Endothelial cell of umbilical vein (primary cell): ENCODE data around the gene SLC25A13. TPM values are rescaled to one million over a fixed set of nuclear protein-coding genes. Genes with fewer than 3 reads are reported as not detected.

Experiments used
- BruUV-seq: library from RNA; stranded (reverse); fragments of 400-500 nt; replicated peaks from 2 replicates; lab custom pipeline; 2021; lab: Mats Ljungman, UMichigan
- CTCF ChIA-PET: fragments of 300-600, 350-600 bp; sonication (Branson Sonifier 250); formaldehyde crosslinking; loops from one replicate; lab custom pipeline; 2021; ENCODE audit warnings: antibody characterized with exemption, inconsistent platforms; lab: Charles Lee
- POLR2A ChIA-PET: fragments of 300-600, 350-600 bp; sonication (Branson Sonifier 250); formaldehyde crosslinking; loops from one replicate; lab custom pipeline; 2021; ENCODE audit warnings: antibody characterized with exemption, inconsistent platforms; lab: Charles Lee
- DNase-seq: peaks from one replicate; pipeline ENCODE4 v3.0.0-alpha.2; 2011; ENCODE audit warnings: low read depth, low spot score
- FAIRE-seq: peaks from 2 replicates; lab custom pipeline; 2011; peaks lifted over from hg19 to GRCh38; lab: Jason Lieb, UNC
- H2AFZ ChIP-seq: 2 replicates; pipeline ENCODE4 v1.6.0; 2012; ENCODE audit warnings: low read depth, low read length, control low read depth, inconsistent platforms
- H3K27ac ChIP-seq: 2 replicates; pipeline ENCODE4 v1.5.1; 2011; ENCODE audit warnings: low read depth, mild to moderate bottlenecking, control low read depth, low read length, moderate library complexity; ENCODE audit not compliant: insufficient read depth
- H3K27me3 ChIP-seq, 2 experiments: 2 replicates each; pipeline versions ENCODE4 v1.6.0 to v1.6.1; 2011; ENCODE audit warnings: low read length in 2 of 2, mixed read lengths in 1 of 2; ENCODE audit not compliant: control insufficient read depth in 2 of 2, insufficient read depth in 2 of 2
- H3K36me3 ChIP-seq, 2 experiments: 2 replicates in 1 of 2; 3 replicates in 1 of 2; pipeline ENCODE4 v1.5.1; 2011; ENCODE audit warnings: low read length in 2 of 2, mild to moderate bottlenecking in 1 of 2, moderate library complexity in 1 of 2; ENCODE audit not compliant: control insufficient read depth in 2 of 2, insufficient read depth in 2 of 2; ENCODE audit errors: extremely low read depth in 1 of 2
- H3K4me1 ChIP-seq: 3 replicates; pipeline ENCODE4 v1.5.1; 2011; ENCODE audit warnings: mild to moderate bottlenecking, low read length; ENCODE audit not compliant: control insufficient read depth, insufficient read depth; ENCODE audit errors: extremely low read depth
- H3K4me2 ChIP-seq: 2 replicates; pipeline ENCODE4 v1.6.1; 2011; ENCODE audit warnings: low read length, control low read depth, mixed read lengths; ENCODE audit not compliant: insufficient read depth
- H3K4me3 ChIP-seq, 3 experiments: fragments of 200-600 bp in 1 of 3; sonication (generic), shearing (Covaris generic) in 1 of 3; replicated peaks in 1 of 3; 2 replicates each; pipeline ENCODE4 v1.5.1; 2011 to 2016; ENCODE audit warnings: control low read depth in 3 of 3, low read length in 3 of 3, mild to moderate bottlenecking in 2 of 3, inconsistent platforms in 1 of 3, low read depth in 1 of 3, moderate library complexity in 1 of 3; ENCODE audit not compliant: insufficient read depth in 1 of 3
- H3K79me2 ChIP-seq: 2 replicates; pipeline ENCODE4 v1.6.0; 2012; ENCODE audit warnings: low read length, inconsistent platforms; ENCODE audit not compliant: control insufficient read depth, insufficient read depth
- H3K9ac ChIP-seq: replicated peaks from 2 replicates; pipeline ENCODE3; 2011; ENCODE audit warnings: low read length, control low read depth; ENCODE audit not compliant: insufficient read depth; ENCODE audit errors: extremely low read depth
- H3K9me1 ChIP-seq: replicated peaks from 3 replicates; pipeline ENCODE4 v1.6.0; 2011; ENCODE audit warnings: mild to moderate bottlenecking, low read length; ENCODE audit not compliant: control insufficient read depth, insufficient read depth; ENCODE audit errors: extremely low read depth
- H3K9me3 ChIP-seq: replicated peaks from 2 replicates; pipeline ENCODE4 v1.5.1; 2012; ENCODE audit warnings: low read length, inconsistent platforms; ENCODE audit not compliant: control insufficient read depth, insufficient read depth
- H4K20me1 ChIP-seq: replicated peaks from 2 replicates; pipeline ENCODE3; 2011; ENCODE audit warnings: mild to moderate bottlenecking, low read length; ENCODE audit not compliant: control insufficient read depth, insufficient read depth; ENCODE audit errors: extremely low read depth
- EZH2 ChIP-seq: IDR thresholded peaks from 2 replicates; pipeline ENCODE4 v1.6.1; 2012; ENCODE audit warnings: borderline replicate concordance, low read depth, mild to moderate bottlenecking, moderate library complexity, low read length, inconsistent platforms; ENCODE audit not compliant: severe bottlenecking
- FOS ChIP-seq: IDR thresholded peaks from 2 replicates; pipeline ENCODE4 v1.6.1; 2011; ENCODE audit warnings: mild to moderate bottlenecking, low read length, moderate library complexity, borderline replicate concordance; ENCODE audit not compliant: insufficient read depth
- GATA2 ChIP-seq: IDR thresholded peaks from 2 replicates; pipeline ENCODE4 v1.7.0; 2011; ENCODE audit warnings: low read depth, mild to moderate bottlenecking, moderate library complexity, mixed read lengths, low read length; ENCODE audit not compliant: insufficient read length, insufficient read depth
- JUN ChIP-seq: IDR thresholded peaks from 2 replicates; pipeline ENCODE4 v1.6.1; 2011; ENCODE audit warnings: borderline replicate concordance, low read depth; ENCODE audit not compliant: insufficient read length, insufficient read depth
- MYC ChIP-seq: IDR thresholded peaks from one replicate; pipeline ENCODE4 v1.6.1; 2011; ENCODE audit warnings: mild to moderate bottlenecking, low read depth, low read length
- POLR2A ChIP-seq: IDR thresholded peaks from 2 replicates; pipeline ENCODE4 v1.6.1; 2012; ENCODE audit warnings: low read depth, mild to moderate bottlenecking, control low read depth, low read length
- POLR2AphosphoS5 ChIP-seq: IDR thresholded peaks from 2 replicates; pipeline ENCODE4 v1.6.1; 2012; ENCODE audit warnings: low read depth, mild to moderate bottlenecking, control low read depth, low read length, moderate library complexity; ENCODE audit not compliant: insufficient read depth
- dilution Hi-C: fragments of 300-500 bp; cut with MboI; formaldehyde crosslinking; loops from one replicate; pipeline ENCODE4 v1.15.0; 2019; ENCODE audit warnings: low sequenced_read_pairs; ENCODE audit not compliant: extremely low pct_ligation_motif_present
- intact Hi-C: fragments of 100-400 bp; cut with micrococcal nuclease; formaldehyde crosslinking; loops from one replicate; pipeline ENCODE4 v1.10.0; 2022
- polyA plus RNA-seq, 4 experiments: library from polyadenylated mRNA; depleted of rRNA in 3 of 4; stranded (reverse) in 3 of 4; unstranded in 1 of 4; fragments of >200 nt; gene quantifications; 2 replicates each; pipeline versions ENCODE4 v1.2.1 to v1.2.3, GENCODE V29; 2011 to 2012; ENCODE audit warnings: missing spikeins in 1 of 4
- total RNA-seq: library from RNA; stranded (reverse); gene quantifications from 2 replicates; pipeline ENCODE4 v1.2.3, GENCODE V29; 2021
- TF ChIP-seq, protein P1 (sequence below), 2 donors: IDR thresholded peaks; 1 replicate in 1 of 2; 2 replicates in 1 of 2; pipeline ENCODE4 v1.5.1; 2011; ENCODE audit warnings: low read length in 2 of 2, mild to moderate bottlenecking in 2 of 2, moderate library complexity in 2 of 2, control low read depth in 1 of 2, inconsistent platforms in 1 of 2, low read depth in 1 of 2; ENCODE audit not compliant: insufficient read depth in 1 of 2; ENCODE audit errors: extremely low read depth in 1 of 2
- TF ChIP-seq, protein P2 (sequence below): IDR thresholded peaks from 2 replicates; pipeline ENCODE4 v1.6.1; 2011; ENCODE audit not compliant: insufficient read depth, insufficient read length

The SLC25A13 gene
- total and polyA plus RNA-seq, 2 donors (not counting 3 experiments of a cell fraction or from before 2014, with no cell fraction given), result 13.2 to 34.4 TPM

GRCh38 chr7:96144260-96144526 lies 177.7 kb downstream of the SLC25A13 start:
- no peaks in the 10 kb centered on the region for H3K36me3 ChIP-seq
- DNase-seq (peak; percentile 9), FAIRE-seq (no peak)
- H3K9me1 ChIP-seq, result no peaks in the 10 kb centered on the region
- no peaks in the 10 kb centered on the region for H3K79me2 ChIP-seq
- H3K9ac ChIP-seq, result no peak overlapping the region
- intact Hi-C loops, result no loop called here
- H2AFZ ChIP-seq, result no peak overlapping the region
- POLR2A ChIA-PET, result no interaction called here
- no peak overlapping the region for H3K4me2 ChIP-seq
- BruUV-seq, result no TSS peak
- H3K27ac ChIP-seq, result no peak overlapping the region
- H4K20me1 ChIP-seq, result no peaks in the 10 kb centered on the region
- no peaks in the 10 kb centered on the region for H3K9me3 ChIP-seq
- no peaks in the 10 kb centered on the region for H3K4me1 ChIP-seq
- no peak overlapping the region for H3K4me3 ChIP-seq
- H3K27me3 ChIP-seq, result no peaks in the 10 kb centered on the region
- CTCF ChIA-PET, result no interaction called here
- no peak for TF ChIP-seq EZH2
- TF ChIP-seq MYC, result no peak
- TF ChIP-seq, protein P1, sequence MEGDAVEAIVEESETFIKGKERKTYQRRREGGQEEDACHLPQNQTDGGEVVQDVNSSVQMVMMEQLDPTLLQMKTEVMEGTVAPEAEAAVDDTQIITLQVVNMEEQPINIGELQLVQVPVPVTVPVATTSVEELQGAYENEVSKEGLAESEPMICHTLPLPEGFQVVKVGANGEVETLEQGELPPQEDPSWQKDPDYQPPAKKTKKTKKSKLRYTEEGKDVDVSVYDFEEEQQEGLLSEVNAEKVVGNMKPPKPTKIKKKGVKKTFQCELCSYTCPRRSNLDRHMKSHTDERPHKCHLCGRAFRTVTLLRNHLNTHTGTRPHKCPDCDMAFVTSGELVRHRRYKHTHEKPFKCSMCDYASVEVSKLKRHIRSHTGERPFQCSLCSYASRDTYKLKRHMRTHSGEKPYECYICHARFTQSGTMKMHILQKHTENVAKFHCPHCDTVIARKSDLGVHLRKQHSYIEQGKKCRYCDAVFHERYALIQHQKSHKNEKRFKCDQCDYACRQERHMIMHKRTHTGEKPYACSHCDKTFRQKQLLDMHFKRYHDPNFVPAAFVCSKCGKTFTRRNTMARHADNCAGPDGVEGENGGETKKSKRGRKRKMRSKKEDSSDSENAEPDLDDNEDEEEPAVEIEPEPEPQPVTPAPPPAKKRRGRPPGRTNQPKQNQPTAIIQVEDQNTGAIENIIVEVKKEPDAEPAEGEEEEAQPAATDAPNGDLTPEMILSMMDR (IDR thresholded peaks at IDR 0.05; ENCODE audit: extremely low read depth in 1 of 2, insufficient read depth in 1 of 2, low read depth in 1 of 2, low read length in 2 of 2), result no peak
- no peak for TF ChIP-seq POLR2A
- TF ChIP-seq GATA2, result no peak
- no peak for TF ChIP-seq POLR2AphosphoS5
- TF ChIP-seq, protein P2, sequence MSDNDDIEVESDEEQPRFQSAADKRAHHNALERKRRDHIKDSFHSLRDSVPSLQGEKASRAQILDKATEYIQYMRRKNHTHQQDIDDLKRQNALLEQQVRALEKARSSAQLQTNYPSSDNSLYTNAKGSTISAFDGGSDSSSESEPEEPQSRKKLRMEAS, result no peak
- no peak for TF ChIP-seq JUN
- TF ChIP-seq FOS, result no peak
- dilution Hi-C loops, result no loop called here
